Epithelial cell of esophagus (primary cell): ENCODE results near the gene RNF166.

Source experiments
- DNase-seq: peaks from one replicate; pipeline ENCODE4 v3.0.0; 2010; ENCODE audit warnings: low read depth
- H3K4me3 ChIP-seq: 2 replicates; pipeline ENCODE4 v1.5.1; 2011; ENCODE audit warnings: mild to moderate bottlenecking, low read length, control low read depth
- CTCF ChIP-seq: IDR thresholded peaks from 2 replicates; pipeline ENCODE4 v1.5.1; 2011; ENCODE audit warnings: low read depth, mild to moderate bottlenecking, low read length, control low read depth, inconsistent platforms; ENCODE audit not compliant: insufficient read depth; ENCODE audit errors: missing control alignments

RNF166 gene

DNA sequence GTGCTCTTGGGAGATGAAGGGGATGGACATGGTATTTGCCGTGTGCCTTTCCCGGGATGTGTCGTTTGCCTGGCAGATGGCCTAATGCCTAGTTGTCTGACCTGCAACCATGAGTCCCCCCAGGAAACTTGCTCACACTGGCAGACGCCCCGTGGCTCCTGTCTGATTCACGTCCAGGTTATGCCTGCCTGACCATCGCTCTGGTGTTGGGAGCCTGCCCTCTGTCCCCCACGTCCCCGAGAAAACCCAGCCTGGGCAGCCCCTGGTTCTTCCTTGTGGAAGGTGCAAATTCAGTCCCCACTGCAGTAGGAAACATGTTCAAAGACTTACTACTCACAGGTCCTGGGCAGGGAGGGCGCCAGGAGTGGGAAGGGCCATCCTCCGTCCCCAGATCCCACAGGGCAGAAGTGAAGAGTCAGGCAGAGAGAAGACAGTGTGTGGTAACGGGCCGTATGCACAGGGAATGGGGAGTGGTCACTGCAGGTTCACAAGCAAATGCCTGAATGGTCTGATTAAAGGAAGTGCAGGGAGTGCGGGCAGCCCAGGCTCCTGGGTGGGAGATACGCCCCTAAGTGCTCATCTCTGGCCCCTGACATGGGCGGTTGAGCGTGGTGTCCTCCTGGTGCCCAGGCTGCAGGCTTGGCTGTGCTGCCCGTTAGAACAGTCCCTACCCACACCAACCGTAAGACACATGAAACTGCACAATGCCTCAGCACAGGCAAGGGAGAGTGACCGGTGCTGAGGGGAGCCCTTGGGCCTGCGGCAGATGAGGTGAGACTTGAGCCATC, 15.7 kb downstream of the RNF166 start:
- no peak for TF ChIP-seq CTCF
- DNase-seq = no peak
- H3K4me3 ChIP-seq = no peak overlapping the region

DNA sequence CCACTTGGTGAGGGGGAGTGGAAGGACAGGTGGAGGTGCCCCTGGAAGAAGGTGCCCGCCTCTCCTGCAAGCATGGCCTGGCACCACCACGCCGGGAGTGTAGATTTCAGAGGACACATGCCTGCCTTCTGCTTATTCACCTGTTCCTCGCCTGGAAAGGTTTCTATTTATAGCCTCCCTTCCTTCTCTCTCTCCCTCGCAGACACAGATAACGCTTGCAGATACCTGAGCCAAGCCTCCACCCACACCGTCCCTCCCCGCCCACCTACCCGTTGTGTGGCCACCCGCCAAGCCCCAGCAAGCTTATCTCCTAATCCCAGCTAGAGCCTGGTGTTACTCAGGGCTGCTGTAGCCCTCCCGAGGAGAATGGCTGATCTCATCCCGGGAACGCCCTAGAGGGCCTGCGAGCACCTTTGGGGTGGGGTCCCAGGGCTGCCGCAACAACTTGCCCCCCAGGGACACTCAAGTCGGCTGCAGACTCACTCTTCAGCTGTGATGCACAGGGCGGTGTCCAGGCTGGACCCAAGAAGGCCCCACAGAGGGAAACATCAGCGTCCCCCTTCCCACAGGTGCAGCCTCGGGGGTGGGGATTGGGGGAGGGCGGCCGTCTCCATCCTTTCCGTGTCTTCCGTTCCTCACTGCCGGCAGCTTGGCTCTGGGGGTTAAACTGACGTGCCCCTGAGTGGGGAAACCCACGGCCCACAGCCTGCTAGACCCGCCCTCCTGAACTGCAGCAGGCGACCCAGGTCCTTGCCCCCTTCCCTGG, 18.0 kb downstream of the RNF166 start:
- TF ChIP-seq CTCF = no peak
- no peak overlapping the region for H3K4me3 ChIP-seq
- DNase-seq = peak; percentile 66

- DNase-seq = no peak
- no peak overlapping the region for H3K4me3 ChIP-seq
- TF ChIP-seq CTCF = no peak
Measured at GRCh38 chr16:88687676-88688012, 18.6 kb downstream of the RNF166 start.

- no peak overlapping the region for H3K4me3 ChIP-seq
- no peak for DNase-seq
- no peak for TF ChIP-seq CTCF
Measured at GRCh38 chr16:88687254-88687576, 19.0 kb downstream of the RNF166 start.

GRCh38 chr16:88686439-88687253, 19.6 kb downstream of the RNF166 start, which contains the start of gene SNAI3:
SNAI3 (minus strand) TSS chr16:88686507; CDS start chr16:88686406, 101 bp downstream.
- H3K4me3 ChIP-seq = peak within 1 kb of the TSS; percentile 46
- no peak for TF ChIP-seq CTCF
- DNase-seq = peak; percentile 85

GRCh38 chr16:88686062-88686438, 20.2 kb downstream of the RNF166 start:
- peak; percentile 36 for DNase-seq
- no peak for TF ChIP-seq CTCF
- peak overlapping the region; percentile 46 for H3K4me3 ChIP-seq
